Right lung (tissue), 10 donors: Measurements from ENCODE around the gene NPY. TPM values are rescaled to one million over a fixed set of nuclear protein-coding genes. Genes with fewer than 3 reads are reported as not detected.
A peak's percentile ranks its signal among the peaks of the same experiment; 100 is the strongest.
"Not testable (repeated sequence)": the region's sequence is repeated elsewhere in the genome, so short reads cannot be mapped to it uniquely, and the experiment has no call there.

Experiments used
- DNase-seq, 2 donors: peaks; one replicate each; pipeline ENCODE4 v3.0.0-alpha.2; 2013
- long read RNA-seq, 8 donors: transcript quantifications; one replicate each; lab custom pipeline, GENCODE V29; 2026
- polyA plus RNA-seq, 5 donors: library from polyadenylated mRNA; unstranded; fragments of 120-200 nt; gene quantifications; one replicate each; pipeline versions ENCODE4 v1.2.1 to v1.2.3, GENCODE V29; 2013; ENCODE audit warnings: inconsistent platforms in 1 of 5, low replicate concordance in 1 of 5; ENCODE audit not compliant: insufficient read length in 5 of 5, insufficient read depth in 1 of 5

NPY gene
- polyA plus RNA-seq: 1 to 10 TPM in 1 of 5 donors, under 1 TPM in 3, not detected in 1; 0.26 to 1.0 (median 0.39) TPM
- long read RNA-seq, donor 1: 0 reads
- long read RNA-seq, donor 2: 0 reads
- long read RNA-seq, donor 3: 0 reads
- long read RNA-seq, donor 4, partial matches to known transcripts: 0 of 2 reads
- long read RNA-seq, donor 4, other reads (novel, unspliced or antisense): 0 of 2 reads
- long read RNA-seq, donor 5, partial matches to known transcripts: 0 of 1 reads
- long read RNA-seq, donor 5, other reads (novel, unspliced or antisense): 0 of 1 reads
- long read RNA-seq, donor 6: 0 reads
- long read RNA-seq, donor 7: 0 reads
- long read RNA-seq, donor 8: 0 reads

DNA sequence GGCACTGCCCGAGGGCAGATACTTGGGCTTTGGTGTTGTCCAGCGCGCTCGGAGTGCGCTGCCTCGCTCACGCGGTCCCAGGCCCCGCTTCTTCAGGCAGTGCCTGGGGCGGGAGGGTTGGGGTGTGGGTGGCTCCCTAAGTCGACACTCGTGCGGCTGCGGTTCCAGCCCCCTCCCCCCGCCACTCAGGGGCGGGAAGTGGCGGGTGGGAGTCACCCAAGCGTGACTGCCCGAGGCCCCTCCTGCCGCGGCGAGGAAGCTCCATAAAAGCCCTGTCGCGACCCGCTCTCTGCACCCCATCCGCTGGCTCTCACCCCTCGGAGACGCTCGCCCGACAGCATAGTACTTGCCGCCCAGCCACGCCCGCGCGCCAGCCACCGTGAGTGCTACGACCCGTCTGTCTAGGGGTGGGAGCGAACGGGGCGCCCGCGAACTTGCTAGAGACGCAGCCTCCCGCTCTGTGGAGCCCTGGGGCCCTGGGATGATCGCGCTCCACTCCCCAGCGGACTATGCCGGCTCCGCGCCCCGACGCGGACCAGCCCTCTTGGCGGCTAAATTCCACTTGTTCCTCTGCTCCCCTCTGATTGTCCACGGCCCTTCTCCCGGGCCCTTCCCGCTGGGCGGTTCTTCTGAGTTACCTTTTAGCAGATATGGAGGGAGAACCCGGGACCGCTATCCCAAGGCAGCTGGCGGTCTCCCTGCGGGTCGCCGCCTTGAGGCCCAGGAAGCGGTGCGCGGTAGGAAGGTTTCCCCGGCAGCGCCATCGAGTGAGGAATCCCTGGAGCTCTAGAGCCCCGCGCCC, at the start of gene NPY:
TSS of gene NPY (plus strand) at position 294 of the 802 bp plus-strand sequence. CDS start 1,051 bp downstream, outside the sequence.
- DNase-seq: no peak

- DNase-seq: no peak
Measured at GRCh38 chr7:24239260-24239659, 44.7 kb upstream of the NPY start.

DNA sequence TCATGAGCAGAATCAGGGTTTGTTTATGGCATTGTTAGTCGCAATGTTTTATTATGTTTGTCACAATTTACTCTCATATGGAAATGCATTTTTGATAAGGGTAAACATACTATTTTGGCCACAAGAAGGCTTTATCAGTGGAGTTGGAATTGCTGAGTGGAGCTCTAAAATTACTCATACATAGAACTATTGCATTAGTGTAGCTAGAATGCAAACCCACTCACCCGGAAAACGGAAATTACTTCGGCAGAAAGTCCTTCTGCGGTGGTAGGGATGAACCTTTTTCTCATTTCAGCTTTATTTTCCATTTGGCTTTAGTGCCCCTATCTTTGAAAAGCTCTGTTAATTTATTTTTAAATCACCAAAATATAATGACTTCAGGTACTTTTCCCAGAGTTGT, 42.8 kb upstream of the NPY start:
- no peak for DNase-seq

DNA sequence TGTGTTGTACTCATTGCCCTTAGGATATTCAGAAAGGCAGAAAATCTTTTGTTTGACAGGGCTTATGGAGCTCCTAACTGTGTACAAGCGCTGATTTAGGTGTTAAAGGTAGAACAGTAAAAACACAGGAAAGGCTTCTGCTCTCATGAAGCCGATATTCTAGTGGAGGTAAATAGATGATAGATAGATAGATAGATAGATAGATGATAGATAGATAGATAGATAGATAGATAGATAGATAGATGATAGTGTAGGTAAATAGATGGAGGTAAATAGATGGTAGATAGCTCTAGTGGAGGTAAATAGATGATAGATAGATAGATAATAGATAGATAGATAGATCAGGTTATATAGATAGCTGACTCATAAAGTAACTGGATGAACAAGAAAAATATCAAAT, 39.4 kb upstream of the NPY start:
- no peak for DNase-seq

GRCh38 chr7:24245362-24245761, 38.6 kb upstream of the NPY start:
- no peak for DNase-seq

DNA sequence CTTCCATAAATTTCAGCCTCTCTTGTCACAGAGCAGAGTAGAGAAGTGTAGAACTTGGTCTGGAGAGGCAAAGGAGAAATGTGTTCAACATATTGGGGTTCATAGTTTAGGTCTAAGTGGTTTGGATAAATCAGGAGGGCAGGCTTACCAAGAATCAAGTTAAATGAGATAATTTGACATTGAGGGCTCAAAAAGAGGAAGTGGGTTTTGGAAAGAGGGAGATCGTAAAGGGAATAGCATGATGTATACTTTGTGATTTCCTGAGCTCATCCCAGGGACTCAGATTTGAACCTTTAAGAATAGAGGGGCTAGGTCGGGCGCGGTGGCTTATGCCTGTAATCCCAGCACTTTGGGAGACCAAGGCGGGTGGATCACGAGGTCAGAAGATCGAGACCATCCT, 34.7 kb upstream of the NPY start:
- DNase-seq: no peak

DNA sequence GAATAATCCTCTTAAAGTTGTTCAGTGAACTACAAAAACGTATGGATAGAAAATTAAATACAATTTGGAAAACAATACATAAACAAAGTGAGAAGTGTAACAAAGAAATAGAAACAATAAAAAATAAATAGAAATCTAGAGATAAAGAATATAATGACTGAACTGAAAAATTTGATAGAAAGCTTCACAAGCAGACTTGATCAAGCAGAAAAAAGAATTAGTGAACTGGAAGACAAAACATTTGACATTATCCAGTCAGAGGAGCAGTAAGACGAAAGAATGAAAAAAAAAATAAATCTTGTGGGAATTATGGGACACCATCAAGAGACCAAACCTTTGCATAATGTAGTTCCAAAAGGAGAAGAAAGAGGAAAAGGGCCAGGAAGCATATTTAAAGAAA, 32.4 kb upstream of the NPY start:
- no peak for DNase-seq

DNA sequence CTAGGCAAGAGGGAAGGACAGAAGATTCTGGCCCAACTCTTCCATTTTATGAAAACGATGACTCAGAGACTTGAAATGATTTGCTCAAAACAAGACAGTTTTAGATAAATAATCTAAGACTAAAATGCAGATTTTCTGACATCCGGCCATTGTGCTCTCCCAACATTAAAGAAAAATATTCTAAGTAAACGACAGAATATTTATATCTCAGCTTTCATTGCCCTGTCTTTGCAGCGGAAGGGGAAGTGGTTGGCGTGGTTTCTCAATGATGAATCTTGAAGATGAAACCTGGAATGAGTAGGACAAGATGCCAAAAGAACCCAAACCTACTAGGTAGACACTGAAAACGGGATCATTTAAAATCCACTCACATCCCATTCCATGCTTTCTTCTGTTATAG, 28.9 kb upstream of the NPY start:
- no peak for DNase-seq

DNA sequence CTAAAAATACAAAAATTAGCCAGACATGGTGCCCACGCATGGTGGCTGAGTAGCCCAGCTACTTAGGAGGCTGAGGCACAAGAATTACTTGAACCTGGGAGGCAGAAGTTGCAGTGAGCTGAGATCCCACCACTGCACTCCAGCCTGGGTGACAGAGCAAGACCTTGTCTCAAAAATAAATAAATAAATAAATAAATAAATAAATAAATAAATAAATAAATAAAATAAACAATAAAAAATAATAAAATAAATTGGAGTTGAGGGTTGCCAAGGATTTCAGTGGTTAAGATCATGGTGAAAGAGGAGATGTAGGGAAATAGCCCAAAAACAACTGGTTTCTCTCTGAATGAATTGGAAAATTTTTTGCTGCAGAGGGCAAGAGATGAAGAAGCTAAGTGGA, 25.7 kb upstream of the NPY start:
- not testable (repeated sequence) for DNase-seq

DNA sequence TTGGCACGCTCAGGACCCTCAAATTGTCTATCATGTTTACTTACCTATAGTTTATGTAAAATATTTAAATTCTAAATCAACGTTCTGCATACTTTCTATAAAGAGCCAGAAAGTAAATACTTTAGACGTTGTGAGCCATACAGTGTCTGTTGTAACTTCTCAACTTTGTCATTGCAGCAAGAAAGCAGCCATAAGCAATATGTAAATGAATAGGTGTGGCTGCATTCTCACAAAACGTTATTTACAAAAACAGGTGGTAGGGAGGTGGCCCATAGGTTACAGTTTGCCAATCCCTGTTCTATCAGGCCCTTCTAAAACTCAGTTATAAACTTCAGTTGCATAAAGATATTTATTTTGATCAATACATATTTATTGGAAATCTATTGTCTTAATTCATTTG, 12.1 kb upstream of the NPY start:
- DNase-seq: no peak

DNA sequence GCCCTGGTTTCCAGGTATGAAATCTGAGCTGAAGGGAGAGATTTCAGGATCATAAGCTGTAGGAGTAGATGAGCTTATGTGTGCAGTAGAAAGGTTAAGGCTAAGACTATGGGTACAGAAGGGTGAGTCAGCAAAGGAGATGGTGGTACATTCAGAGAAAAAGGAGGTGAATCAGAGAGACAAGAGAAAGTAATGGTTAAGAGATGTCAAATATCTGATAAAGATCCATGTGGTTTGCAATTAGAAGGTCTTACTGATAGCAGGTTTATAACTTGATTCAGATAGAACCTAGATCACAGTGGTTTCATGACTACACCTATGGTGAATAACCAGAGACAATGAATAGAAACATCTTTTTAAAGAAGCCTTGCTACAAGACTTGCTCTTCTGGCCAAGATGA, 4.5 kb upstream of the NPY start:
- DNase-seq: no peak

- no peak for DNase-seq
Measured at GRCh38 chr7:24283554-24283896, 465 bp upstream of the NPY start.

GRCh38 chr7:24284699-24285506, 913 bp downstream of the NPY start:
- DNase-seq: no peak

DNA sequence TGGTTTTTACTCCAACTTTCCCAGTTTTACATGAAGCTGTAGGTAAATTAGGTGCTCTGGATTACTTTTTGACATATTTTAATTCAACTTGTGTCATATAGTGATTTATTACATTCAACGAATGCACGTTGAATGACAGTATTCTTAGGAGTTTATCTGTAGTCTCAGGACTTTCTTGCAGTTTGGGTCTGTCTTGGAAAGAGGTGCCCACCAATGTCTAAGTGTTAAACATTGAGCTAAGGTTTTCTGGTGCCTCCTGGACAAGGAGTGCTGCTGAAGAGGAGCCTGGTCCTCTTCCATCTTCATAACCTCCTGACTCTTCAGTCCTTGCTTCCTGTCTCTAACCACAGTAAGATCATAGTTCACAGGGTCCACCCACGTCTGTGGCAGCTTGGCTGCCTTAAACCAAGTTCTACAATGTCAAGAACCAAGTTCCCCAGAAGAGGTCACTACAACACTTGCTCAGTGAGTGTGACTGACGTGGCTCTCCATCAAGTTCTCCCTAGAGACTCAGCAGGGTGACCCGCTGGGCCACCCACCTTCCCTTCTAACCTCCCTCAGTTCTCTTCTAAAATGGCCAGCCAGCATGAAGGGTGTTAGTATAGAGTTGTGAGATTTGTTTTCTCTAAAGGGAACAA, 6.1 kb downstream of the NPY start:
- DNase-seq: peak in 1 of 2 donors; percentile 20

- no peak for DNase-seq
Measured at GRCh38 chr7:24291271-24291670, 7.3 kb downstream of the NPY start.

GRCh38 chr7:24297362-24297761, 13.4 kb downstream of the NPY start:
- no peak for DNase-seq

GRCh38 chr7:24298696-24299095, 14.7 kb downstream of the NPY start:
- no peak for DNase-seq

DNA sequence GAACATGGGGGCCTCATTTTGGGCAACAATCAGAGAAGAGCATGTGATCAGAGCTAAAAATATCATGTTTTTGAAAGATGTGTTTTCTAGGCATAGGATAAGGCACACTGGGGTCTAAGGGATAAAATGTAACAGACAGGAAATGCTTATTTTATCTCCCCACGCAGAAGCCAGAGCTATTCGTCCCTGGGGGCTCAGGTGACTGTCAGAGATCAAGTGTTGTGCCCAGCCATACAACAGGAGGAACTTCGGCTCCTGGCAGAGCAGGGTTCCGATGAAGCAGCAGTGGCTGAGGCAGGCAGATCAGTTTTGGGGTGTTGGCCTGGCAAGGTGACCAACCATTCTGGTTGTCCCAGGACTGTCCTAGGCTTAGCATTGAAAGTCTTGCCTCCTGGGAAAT, 15.2 kb downstream of the NPY start:
- DNase-seq: no peak

DNA sequence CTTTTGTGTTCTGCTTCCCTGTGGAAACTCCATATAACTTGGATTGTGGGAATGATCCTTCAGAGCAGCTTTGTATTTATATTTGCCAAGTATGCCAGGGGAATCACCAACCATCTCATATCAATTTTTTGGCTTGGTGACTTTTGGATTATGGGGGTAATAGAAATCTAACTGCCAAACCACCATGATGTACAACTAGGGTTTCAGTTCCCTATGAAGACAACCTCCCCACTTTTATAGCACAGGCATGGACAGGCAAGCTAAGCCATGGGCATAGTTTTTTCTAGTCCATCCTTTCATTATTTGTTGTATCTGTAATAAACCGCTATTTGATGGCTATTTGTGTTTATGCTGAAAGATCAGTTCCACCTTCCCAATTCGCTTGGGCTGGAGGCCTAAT, 17.7 kb downstream of the NPY start:
- DNase-seq: no peak

- DNase-seq: no peak
Measured at GRCh38 chr7:24304494-24305095, 20.6 kb downstream of the NPY start.

- DNase-seq: no peak
Measured at GRCh38 chr7:24307326-24307725, 23.3 kb downstream of the NPY start.

DNA sequence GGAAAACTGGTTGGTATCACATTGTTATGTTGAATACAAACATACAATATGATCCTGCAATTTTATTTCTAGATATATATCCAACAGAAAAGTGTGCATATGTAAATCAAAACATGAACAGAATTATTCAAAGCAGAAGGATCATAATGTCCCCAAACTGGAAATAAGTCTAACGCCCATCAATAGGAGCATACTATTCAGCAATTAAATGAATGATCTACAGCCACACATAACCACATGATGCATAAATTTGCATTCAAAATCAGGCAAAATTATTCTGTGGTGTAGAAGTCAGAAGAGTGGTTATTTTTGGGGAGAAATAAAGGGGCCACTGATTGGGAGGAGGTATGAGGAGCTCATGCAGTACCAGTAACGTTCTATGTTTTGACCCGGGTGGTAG, 28.6 kb downstream of the NPY start:
- no peak for DNase-seq
